HG03097 (cell line): ENCODE measurements around the gene KIAA1191.

ENCODE experiments used
- ATAC-seq: cut with Tn5 transposase; IDR thresholded peaks from one replicate; pipeline ENCODE4 v1.9.1; 2021; ENCODE audit not compliant: unreplicated experiment, low FRiP score

The KIAA1191 gene

DNA sequence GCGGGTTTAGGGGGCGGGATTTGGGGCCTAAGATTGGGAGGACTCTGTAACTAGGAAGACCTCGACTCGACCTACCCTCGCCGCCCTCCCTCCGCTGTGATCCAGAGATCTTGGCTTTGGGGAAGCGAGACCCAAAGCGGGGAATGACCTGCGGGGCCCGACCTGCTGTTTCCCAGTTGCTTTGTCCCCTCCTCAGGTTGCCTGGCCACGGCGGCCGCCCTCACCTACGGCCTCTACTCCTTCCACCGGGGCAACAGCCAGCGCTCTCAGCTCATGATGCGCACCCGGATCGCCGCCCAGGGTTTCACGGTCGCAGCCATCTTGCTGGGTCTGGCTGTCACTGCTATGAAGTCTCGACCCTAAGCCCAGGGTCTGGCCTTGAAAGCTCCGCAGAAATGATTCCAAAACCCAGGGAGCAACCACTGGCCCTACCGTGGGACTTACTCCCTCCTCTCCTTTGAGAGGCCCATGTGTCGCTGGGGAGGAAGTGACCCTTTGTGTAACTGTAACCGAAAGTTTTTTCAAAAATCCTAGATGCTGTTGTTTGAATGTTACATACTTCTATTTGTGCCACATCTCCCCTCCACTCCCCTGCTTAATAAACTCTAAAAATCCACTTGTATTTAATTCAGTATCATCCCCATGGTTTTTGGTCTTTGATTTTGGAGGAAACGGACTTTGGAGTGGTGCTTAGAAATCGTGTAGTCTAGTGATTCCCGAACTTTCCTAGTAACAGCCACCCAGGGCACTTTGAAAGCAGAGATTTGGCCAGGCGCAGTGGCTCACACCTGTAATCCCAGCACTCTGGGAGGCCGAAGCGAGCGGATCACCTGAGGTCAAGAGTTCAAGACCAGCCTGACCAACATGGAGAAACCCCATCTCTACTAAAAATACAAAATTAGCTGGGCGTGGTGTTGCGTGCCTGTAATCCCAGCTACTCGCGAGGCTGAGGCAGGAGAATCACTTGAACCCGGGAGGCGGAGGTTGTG lies 27.9 kb upstream of the KIAA1191 start:
- no peak for ATAC-seq

DNA sequence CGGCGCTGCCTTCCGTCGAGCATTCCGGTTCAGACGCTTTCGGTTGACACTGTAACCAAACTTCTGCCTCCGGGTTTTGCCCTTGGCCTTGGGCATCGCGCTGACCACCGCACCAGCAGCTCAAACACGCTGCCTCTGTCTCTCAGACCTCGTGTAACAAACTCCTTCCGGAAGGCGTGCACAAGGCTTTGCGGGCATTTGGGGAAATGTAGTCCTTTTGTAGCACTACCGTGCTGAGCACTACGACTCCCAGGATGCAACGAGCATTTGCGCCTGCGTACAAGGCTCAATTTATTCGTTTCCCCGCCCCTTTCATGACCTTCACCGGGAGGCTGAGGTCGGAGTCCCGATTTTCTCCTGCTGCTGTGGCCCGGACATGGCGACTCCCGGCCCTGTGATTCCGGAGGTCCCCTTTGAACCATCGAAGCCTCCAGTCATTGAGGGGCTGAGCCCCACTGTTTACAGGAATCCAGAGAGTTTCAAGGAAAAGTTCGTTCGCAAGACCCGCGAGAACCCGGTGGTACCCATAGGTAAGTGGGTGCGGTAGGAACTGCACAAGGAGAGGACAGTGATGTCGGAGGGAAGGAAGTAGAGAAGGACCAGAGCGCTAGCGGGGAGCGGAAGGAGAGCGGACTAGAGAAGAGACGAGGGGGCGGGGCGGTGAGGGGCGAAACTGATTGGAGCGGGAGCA lies 27.0 kb upstream of the KIAA1191 start, which contains the start of the genes HIGD2A and NOP16:
HIGD2A (plus strand) TSS at position 308 of the 691 bp plus-strand sequence; CDS start at position 377, 69 bp downstream.
NOP16 (minus strand) TSS at position 155 of the 691 bp plus-strand sequence; CDS start at position 96, 59 bp downstream.
- ATAC-seq: peak; percentile 84

DNA sequence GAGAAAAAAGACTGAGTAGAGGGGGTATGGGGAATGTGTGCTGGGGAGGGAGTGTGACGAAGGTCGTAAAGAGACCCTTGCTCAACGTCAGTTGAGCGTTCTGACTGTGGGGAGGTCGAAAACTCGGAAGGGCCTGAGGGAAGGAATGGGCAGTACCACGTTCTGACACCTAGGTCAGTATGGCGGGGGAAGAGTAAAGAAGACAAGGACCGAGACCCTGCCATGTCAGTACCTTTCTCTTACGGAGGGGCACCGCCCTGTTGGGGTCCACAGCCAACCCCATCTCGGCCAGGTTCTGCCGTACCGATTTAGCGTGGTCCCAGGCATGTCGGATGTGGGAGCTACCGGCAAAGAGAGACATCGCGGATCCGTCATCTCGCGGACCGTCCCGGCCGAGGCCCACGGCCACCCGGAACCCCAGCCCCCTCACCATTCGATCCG lies 26.5 kb upstream of the KIAA1191 start:
- ATAC-seq: no peak

DNA sequence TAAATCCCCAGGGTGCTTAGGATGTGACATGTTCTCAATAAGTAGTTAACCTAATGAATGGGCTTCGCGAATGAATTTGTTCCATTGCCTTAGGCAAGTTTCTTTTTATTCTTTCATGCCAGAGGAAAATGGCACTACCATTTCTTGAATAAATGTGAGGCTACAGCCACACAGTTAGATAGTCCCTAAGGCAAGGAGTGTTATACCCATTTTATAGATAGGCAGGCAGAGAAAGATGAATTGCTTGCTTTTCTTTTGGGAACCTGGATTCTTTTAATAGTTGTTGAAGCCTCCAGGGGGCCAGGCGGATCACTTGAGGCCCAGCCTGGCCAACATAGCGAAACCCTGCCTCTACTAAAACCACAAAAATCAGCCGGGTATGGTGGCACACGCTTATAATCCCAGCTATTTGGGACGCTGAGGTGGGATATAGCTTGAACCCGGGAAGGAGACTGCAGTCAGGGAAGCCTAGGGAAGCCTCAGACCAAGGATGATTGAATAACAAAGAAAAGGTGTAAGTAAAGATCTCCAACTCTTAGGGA lies 25.9 kb upstream of the KIAA1191 start:
- ATAC-seq: no peak

DNA sequence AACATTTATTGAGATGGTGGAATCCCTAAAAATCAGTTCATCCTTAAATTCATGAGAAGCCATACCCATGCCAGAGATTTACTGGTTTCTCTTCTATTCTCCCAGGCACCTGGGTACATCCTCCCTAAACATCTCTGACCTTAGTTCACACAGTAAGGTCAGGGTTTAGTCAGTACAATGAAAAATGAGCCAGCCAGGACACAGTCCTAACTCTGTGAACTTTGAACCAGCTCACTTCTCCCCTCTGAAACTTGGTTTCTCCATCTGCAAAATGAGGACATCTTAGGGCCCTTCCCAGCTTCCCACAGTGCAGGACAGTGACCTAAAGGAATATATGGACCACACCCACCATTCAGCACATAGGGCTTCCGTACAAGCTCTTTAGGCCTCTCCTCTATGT lies 24.9 kb upstream of the KIAA1191 start:
- no peak for ATAC-seq

DNA sequence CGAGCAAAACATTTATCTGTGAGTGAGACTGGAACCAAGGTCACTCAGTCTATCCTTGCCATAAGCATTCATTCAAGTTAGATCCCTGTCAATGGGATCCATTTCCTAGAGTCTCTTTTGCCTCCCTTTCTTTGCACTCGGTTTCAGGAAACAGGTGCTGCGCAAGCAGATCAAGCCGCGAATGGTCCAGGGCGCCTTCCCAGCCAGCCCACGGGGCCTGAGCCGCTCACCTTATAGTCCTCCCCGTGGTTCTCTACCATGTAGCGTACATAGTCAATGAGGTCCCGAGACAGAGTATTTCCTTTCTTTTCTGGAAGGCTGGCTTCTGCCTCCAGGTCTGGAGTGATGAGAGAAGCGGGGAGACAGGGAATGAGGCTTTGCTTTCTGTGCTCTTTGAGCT lies 23.4 kb upstream of the KIAA1191 start:
- no peak for ATAC-seq

DNA sequence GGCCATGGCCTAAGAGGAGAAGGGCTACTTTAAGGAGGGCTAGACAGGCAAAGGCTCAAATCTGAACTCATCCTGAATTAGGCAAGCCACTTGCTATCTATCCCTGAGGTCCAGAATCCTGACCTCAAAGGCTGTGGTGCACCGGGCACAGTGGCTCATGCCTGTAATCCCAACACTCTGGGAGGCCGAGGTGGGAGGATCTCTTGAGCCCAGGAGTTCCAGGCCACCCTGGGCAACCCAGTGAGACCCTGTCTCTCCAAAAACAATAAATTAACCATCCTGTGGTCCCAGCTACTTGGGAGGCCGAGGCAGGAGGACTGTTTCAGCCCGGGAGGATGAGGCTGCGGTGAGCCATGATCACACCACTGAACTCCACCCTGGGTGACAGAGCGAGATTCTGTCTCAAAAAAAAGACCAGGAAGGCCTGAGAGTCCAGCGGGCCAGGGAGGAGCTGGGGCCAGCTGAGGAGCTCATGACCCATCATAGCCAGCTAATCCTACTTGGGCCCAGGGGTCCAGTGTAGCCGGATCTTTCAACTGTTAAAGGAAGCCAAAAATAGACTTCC lies 22.9 kb upstream of the KIAA1191 start:
- ATAC-seq: no peak

DNA sequence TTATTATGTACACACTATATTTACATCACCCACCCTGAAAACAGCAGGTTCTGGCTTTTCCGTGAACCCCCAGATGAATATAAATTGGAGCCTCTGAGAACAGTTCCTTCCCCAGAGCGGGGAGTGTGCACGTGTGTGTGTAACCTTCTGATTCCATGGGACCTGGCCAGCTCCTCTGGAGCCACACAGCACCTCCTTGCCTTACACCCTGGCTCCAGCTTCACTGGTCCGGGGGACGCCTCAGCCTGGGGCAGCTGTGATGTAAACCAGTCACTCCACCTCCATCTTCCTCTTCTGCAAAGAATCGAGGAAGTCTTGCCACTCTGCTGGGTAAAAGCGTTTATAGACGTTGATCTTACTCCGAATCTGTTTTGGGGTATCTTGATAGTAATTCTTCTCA lies 22.4 kb upstream of the KIAA1191 start:
- ATAC-seq: no peak

DNA sequence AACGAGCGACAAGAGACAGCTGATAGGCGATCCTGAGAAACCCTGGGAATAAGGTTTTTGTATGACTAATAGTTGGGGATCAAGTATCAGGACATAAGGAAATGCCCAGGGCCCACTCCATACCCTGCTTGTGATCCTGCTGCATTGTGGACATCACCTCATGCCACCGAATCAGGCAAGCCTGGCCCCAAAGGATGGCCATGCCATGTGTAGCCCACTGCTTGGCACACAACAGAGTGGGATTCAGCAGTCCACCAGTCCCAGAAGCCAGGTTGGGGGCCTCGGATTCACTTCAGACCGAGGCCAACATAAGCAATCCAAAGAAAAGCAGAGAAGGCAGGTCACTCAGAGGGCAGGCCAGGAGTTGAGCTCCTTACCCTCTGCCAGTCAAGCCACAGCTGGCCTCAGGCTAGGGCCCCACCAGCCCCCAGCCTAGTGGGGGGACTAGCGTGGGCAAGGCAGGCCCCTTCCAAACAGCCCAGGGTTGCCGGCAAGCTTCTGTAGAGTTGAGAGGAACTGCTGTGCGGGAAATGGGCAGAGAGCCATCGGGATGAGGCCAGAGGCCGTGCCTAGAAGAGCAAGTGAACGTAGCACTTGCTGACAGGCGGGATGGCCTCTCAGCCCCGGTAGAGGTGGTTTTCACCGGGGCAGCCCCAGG lies 21.8 kb upstream of the KIAA1191 start:
- no peak for ATAC-seq

DNA sequence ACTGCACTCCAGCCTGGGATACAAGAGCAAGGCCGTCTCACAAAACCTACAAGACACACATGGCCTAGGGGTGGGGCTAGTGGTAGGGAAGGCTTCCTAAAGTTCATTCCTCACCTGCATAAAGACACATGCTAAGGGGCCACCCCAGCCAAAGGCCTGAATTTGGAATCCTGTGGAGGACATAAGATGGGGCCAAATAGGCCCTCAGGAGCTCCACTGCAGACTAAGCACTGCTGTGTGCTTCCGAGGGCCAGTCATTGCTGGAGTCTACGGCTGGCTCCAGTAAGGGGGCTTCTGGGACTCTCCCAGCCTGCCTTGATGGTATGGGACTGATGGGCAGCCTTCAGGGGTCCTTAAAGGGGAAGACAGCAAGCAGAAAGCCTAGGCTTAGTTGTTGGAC lies 21.2 kb upstream of the KIAA1191 start:
- ATAC-seq: no peak

DNA sequence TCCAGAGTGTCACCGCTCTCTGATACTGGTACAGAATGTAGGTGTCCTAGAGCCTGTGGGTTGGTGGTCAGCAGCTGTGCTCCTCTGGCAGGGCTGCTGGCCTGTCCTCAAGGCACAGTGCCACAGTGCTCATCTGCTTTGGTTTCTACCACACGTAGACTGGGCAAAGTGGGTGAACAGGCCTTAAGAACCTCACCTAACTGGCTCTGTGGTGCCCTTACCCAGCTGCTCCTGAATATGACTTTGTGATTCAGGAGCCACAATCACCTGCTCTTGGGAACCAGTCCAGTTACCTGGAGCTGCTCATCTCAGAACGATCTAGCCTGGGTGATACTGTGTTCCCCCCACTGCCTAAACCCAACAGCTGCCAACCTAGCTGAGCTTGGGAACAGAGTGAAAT lies 20.4 kb upstream of the KIAA1191 start:
- no peak for ATAC-seq

DNA sequence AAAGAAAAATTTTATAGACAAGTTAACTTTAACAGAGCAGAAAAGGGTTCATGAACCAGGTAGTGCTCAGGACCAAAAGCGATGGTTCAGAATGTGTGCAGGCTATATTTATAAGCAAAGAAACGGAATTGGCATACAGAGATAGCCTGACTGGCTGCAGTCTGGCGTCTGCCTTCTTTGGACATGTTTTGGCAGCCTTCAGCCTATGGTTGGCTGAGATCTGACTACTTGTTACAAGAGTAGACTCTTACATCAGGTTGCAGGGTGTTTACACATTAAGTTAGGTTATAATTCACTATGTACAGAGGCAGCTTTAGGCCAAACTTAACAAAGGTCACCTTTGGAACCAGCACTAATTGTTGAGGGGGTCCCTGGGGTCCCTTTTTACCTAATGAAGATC lies 19.9 kb upstream of the KIAA1191 start:
- ATAC-seq: no peak

DNA sequence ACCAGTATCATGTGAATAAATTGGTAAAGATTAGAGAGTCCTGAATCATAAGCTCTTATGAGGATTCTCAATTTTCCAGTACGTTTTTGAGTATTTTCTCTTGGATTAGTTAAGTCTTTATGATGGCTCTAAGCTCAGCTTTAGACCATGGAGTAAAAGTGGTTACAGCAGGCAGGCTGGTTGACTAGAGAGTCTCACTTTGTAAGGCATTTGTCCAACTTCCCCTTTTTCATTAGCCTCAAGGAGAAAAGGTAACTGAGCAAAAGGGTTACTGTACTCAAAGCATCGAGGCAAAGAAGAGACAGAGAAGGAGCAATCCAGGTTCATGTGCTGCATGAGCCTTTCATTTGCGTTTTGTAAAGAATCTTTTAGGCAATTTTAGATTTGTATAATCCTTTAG lies 18.3 kb upstream of the KIAA1191 start:
- no peak for ATAC-seq

DNA sequence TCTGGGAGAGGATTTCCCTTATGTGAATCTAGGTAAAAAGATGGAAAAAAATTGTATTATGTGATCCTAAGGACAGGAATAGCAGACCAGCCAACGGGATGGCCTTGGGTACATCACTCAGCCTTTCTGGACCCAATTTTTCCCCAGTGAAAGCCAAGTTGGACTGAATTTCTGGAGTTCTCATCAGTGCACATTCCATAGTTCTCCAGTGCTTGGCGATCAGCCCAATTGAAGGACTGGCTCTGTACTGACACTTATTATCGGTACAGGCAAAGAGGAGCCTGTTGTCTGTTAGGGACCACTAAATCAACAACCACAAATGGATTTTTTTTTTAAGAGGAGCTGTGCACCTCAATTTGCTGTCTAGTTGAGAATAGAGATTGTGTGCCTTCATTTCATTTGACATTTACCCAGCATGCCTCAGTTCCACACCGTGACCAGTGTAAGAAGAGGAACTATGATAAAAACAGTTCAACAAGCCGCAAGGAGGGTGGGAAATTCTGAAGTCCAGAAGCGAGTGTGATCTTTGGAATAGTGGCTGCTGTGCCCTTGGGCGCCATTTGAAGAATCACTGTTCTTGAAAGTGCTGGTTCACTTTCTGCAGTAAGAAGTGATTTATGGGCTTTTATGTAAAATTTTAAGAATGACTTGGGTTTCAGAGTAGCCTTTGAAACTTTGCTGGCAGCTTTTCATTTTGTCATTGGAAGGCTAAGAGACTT lies 11.7 kb upstream of the KIAA1191 start:
- ATAC-seq: no peak

DNA sequence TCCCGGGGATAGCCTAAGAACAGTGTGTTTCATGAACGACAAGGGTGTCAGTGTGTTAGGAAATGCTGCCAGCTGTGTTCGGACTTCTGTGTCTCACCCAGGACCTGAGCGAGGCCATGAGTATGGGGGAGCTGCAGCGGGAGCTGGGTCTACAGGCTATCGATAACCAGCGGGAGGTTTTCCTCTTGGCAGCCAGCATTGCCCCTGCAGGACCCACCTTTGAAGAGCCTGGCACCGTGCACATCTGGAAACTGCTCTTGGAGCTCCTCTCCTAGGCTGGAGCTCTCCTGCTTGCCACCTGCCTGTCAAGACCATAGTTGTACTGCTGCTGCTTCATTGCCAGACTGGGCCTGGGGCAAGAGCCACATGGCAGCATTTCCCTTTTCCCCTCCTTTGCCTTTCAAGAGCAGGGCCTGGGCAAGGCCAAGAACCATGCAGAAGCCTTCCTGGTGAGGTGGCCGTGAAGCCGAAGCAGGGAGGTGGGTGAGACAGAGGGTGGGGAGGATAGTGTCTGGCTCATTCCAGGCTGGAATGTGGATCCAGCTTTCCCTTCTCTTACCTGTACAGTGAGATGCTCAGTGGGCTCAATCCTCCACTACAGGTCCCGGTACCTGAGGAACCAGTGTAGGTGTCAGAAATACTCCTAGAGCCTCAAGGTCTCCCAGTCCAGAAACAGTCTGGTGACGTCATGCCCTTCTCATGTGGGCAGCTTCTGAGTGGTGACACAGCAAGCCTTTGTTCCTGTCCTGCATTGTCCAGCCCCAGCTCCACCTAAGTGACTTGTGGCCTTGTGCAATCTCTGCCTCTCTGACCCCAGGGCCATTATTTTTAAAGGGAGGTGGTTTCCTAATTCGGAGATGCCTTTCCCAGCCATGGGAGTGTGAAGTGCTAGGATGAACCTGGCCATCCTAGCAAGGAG lies 10.3 kb upstream of the KIAA1191 start:
- ATAC-seq: no peak

DNA sequence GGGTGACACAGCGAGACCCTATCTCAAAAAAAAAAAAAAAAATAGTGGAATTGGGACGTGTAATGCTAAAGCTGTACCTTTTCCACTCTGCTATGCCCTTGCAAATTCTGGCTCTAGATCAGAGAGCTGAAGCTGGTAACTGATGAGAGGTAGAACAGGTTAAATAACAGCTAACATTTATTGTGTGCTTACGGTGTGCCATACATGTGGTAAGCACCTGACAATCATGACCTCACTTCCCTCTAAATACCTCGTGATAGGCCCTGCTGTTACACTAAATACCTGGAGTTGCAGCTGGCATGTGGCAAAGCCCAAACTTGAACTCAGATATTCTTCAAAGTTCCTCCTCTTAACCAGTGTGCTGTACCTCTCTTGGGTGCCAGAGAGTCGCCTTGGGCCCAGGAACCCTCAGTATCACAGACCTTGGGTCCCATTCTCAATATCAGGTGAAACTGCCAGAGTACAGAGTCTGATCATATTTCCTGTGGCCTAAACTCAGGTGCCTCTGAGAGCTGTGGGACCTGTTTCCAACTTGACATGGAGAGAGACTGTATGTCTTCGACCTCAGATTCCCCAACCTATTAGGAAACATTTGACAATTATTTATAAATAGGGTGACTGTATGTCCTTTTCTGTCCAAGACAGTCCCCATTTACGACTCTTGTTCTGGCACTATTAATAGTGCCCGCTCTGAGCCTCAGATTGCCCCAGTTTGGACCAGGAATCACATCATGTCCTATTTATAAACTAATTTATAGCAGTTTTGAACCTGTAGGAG lies 8.6 kb upstream of the KIAA1191 start:
- ATAC-seq: no peak

DNA sequence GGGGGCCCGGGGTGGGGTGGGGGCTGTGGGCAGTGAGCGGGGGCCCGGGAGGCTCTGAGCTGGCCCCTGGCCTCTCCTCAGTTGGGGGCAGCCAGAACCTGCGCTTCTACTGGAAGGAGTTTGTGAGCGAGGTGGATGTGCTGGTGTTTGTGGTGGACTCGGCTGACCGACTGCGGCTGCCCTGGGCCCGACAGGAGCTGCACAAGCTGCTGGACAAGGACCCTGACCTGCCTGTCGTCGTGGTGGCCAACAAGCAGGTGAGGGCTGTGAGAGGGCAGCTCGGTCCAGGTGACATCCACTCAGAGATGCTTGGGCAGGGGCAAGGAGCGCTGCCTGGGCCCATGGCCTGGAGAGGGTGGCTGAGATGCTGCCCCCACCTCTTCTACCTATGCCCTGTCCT lies 7.2 kb upstream of the KIAA1191 start:
- ATAC-seq: no peak
